ENCODE measurements around the gene MAPRE2.
"Not testable (repeated sequence)": the region's sequence is repeated elsewhere in the genome, so short reads cannot be mapped to it uniquely, and the experiment has no call there.

The MAPRE2 gene

DNA sequence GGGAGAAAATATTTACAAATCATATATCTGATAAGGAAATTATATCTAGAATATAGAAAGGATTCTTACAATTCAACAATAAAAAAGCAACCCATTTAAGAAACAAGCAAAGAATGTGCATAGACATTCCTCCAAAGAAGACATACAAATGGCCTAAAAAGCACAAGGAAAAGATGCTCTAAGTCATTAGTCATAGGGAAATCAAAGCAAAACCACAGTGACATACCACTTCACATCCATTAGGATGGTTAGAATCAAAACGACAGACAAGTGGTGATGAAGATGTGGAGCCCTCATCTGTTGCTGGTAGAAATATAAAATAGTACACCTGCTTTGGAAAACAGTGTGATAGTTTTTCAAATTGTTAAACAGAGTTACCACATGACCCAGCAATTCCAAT lies 48.2 kb downstream of the MAPRE2 start:
- no peak for DNase-seq

DNA sequence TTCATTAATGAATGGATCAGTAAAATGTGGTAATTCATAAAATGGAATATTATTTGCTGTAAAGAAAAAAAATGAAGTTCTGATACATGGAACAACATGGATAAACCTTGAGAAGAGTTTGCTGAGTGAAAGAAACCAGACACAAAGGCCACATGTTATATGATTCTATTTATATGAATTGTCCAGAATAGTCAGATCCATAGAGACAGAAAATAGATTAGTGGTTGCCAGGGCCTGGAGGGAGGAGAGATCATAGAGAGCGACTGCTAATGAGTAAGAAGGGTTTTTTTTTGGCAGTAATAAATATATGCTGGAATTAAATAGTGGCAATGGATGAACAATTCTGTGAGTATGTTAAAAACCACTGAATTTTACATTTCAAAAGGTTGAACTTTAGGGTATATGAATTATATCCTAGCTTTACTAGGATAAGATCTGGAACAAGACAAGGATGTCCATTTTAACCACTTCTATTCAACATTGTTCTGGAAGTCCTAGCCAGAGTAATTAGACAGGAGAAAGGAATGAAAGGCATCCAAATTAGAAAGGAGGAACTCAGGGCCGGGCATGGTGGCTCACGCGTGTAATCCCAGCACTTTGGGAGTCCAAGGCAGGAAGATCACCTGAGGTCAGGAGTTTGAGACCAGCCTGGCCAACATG lies 48.8 kb downstream of the MAPRE2 start:
- DNase-seq, result no peak

DNA sequence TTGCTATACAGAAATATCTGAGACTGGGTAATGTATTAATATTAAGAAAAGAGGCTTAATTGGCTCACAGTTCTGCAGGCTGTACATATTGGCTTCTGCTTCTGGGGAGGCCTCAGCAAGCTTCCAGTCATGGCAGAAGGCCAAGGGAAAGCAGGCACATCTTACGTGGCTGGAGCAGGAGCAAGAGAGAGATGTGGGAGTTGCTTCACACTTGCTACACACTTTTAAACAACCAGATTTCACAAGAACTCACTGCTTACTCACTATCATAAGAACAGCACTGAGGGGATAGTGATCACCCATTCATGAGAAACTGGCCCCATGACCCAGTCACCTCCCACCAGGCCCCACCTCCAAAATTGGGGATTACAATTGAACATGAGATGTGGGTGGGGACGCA lies 50.6 kb downstream of the MAPRE2 start:
- DNase-seq, result no peak

DNA sequence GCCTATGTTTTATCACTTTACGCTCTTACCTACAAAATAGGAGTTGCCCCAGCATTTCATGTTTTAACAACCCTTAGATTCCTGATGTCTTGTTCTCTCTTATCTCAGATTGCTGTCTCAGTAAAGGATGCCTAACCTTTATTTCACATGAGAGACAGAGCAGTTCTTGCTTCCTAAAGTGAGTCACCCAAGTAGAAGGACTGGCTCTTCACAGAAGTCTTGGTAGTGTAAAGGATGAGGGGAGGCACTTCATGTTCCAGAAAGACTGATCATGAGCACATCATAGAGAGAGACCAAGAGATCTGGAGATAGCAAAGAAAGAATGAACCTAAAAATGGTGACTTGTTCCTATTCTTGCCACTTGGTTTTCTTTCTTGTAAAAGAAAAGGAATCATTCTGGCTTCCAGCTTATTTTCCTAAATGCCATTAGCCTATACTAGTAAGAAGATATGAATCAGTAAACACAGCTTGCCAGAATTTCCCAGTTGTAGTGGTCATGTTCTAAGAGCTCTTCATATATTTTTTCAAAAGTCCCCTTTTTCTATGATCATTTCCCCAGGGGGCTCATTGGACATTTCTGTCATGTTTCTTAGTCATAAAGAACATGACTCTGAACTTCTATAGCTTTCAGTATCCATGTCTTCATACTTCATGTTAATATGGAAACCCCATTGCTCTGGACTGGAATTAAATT lies 54.9 kb downstream of the MAPRE2 start:
- no peak for DNase-seq

DNA sequence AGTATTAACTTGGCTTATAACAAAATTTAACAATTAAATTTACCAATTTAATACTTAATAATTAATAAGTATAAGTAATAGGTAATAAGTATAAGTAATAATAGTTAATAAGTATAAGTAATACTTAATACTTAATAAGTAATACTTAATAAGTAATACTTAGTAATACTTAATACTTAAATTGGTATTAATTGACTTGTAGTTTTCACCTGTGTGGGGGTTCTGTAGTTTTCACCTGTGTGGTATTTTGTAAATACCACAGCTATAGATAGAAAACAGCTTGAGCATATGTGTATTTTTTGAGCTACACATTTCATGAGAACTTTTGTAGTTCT lies 55.4 kb downstream of the MAPRE2 start:
- DNase-seq, result no peak

DNA sequence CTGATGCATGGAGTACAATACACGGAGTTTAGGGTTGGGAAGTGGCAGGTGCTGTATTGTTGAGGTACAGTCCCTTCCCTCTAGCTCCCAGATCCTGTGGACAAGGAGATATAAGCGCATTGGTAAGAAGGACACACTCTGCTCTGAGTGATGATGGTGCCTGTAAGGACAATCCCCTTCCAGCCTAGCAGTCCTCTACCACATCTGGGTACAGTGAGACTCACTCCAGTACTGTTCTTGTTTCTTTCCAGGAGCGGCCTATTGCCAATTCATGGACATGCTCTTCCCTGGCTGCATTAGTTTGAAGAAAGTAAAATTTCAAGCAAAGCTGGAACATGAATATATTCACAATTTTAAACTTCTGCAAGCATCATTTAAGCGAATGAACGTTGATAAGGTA lies 56.0 kb downstream of the MAPRE2 start:
- DNase-seq, result no peak

DNA sequence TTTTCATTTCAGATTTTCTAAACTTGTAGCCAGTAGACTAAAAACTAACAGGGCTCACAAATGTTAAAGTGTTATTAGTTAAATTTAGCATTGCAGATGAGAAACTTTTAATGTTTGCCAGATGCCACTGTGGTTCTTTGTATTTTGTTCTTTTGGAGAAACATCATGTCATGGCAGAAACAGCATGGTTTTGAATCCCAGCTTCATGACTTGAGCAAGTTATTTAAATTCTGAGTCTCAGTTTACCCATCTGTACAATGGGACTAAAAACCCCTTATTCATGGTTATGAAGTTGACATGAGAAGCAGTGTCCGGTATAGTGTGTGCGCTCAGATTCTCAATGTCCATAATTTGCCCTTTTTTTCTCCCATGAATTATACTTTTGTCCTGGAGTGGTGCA lies 56.5 kb downstream of the MAPRE2 start:
- DNase-seq, result no peak

DNA sequence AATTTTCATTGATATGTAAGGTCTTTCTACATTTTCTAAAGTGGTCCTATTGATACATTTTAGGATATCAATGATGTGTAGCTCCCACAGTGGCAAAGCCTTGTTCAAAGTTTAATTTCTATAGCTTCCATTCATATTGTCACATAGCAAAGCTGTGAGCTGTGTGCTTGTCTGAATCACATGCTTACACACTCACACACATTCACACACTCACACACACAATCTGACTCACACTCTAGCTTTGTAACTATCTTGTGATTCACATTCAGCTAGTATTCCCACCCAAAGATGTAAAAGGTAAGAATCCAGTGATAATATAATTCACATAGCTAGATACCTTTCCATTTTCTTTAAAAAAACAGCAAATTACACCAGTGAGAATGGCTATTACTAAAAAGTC lies 58.7 kb downstream of the MAPRE2 start:
- DNase-seq, result no peak

DNA sequence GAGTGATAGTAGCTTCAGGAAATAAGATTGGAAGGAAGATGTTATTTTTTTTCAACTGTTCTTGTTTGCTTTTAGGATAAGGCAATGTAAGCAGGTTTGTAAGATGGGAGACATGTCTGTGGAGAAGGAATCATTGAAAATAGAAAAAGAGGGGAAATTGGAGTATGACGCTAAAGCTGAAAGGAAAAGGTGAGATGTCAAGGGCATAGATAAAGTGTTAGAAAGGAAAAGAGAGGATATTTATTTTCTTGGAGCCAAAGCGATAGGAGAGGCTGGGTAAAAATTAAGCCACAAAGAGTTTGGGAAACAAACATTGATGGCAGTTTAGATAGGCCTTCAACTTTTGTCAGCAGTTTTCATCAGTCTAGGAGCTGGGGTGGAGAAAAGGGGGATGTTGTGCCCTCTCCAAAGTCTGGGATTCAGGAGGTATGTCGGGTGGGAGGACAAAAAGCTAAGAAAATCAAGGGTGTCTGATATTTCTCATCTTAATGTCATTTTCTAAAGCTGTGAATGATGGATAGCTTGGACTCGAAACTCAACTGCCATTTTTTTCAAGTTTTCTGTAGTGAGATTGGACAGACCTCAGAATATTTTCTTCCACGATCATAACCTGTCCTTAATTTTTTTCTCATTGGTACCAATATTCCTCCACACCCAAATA lies 63.3 kb downstream of the MAPRE2 start:
- no peak for DNase-seq

DNA sequence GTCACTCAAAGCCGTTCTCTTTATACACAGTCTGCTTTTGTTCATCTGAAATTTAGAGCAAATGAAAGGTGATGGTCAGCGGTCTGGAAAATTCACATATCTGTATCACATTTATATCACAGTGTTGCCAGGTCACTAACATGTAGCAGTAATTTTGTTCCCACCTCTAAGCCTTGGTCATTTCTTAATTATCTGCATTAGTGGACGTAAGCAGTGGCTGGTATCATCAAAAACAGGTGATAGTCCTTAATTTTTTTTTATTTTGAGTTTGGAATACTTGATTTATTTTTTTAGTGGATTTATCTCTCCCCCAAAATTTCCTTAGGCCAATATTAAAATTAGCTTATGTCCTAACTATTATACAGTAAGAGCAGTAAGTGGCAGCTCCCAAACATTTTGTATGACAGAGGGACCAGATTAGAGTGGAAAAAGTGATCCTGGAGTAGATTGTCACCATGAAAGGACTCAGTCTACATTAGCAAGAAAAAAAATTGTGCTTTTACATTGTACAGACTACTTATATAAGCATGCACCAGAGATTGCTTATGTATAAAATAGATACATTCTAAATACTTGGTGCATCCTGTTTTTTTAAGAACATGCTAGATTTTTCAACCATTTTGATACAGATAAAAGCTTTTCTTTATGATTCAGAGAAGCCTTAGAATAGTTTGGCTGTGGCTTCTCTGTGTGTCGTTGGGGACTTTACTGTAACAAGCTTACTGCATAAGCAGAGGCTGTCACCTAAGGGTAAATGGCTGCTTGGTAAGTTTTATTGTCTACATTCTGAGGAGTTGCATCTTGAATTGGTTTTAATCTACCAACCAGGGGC lies 65.0 kb downstream of the MAPRE2 start:
- DNase-seq, result no peak

DNA sequence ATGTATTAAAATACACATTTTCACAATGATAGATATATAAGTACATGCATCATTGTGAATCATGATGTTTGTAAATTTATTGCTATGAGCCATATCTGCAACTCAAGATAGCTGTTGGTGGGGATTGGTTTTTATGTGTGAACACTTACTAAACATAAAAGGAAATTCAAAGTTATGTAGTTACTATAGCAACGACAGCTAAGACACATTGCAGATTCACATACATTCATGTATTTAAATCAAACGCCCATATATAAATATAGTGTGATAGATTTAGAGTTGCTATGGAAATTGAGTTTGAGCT lies 65.6 kb downstream of the MAPRE2 start:
- no peak for DNase-seq

DNA sequence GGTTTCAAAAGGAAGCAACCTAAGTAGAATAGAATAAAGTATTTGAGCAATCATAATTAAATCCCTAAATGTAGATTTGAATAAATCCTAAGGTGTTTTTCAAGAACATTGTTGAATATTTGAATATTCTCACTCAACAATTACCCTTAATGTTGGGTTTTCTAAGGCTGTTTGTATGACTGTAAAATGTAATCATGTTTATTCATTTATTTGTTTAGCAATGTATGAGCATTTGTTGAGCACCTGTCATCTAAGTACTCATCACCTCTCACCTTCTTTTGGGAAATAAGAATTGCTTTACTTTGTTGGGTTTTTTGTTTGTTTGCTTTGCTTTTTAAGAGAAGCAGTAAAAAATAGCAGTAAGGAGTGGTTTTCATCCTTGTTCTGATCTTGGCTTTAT lies 66.0 kb downstream of the MAPRE2 start:
- no peak for DNase-seq

DNA sequence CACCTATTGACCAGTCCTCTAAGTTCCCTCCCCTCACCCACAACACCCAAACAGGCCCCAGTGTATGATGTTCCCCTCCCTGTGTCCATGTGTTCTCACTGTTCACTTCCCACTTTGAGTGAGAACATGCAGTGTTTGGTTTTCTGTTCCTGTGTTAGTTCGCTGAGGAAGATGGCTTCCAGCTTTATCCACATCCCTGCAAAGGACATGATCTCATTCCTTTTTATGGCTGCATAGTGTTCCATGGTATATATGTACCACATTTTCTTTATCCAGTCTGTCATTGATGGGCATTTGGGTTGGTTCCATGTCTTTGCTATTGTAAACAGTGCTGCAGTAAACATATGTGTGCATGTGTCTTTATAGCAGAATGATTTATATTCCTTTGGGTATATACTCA lies 66.9 kb downstream of the MAPRE2 start:
- DNase-seq, result not testable (repeated sequence)

DNA sequence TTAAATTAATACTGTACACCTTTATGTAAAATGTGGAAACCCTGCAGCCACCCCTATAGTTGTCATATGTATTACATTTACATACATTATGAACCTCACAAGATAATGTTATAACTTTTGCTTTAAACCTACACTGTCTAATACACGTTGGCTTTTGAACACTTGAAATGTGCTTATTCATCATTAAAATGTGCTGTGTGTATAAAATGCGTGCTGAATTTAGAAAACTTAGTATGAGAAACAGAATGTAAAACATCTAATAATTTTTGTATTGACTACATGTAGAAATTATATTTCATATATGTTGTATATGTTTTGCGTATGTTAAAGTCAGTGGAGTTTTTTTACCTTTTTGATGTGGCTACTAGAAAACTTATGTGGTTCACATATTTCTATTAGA lies 68.8 kb downstream of the MAPRE2 start:
- DNase-seq, result no peak

DNA sequence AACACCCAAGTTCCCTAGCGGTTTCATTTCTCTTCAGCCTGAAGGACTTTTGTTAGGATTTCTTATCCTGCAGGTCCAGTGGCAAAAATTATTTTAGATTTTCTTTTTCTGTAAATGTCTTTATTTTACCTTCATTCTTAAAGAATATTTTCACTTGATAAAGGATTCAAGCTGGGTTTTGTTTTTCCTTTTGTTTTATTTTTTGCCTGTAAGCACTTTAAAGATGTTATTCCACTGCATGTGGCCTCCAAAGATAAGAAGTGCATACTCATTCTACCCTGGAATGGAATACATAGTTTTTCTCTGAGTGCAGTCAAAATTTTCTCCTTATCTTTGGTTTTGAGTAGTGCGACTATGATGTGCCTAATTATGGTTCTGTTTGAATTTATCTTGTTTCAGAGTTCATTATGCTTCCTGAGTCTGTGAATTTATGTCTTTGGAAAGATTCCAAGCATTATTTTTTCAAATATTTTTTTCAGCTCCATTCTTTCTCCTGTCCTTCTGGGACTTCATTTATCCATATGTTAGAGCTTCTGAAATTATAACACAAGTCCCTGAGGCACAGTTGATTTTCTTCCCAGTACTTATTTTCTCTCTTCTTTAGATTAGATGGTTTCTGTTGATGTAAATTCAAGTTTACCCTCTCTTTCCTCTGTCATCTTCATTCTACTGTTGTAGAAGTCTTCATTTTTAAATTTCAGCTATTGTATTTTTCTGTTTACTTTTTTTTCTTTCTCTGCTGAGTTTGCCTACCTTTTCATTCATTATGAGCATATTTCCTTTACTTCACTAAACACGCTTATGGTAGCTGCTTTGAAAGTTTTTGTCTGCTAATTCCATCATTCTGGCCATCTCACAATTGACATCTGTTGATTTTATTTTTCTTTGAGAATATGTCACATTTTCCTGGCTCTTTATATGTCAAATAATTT lies 69.6 kb downstream of the MAPRE2 start:
- DNase-seq, result no peak

DNA sequence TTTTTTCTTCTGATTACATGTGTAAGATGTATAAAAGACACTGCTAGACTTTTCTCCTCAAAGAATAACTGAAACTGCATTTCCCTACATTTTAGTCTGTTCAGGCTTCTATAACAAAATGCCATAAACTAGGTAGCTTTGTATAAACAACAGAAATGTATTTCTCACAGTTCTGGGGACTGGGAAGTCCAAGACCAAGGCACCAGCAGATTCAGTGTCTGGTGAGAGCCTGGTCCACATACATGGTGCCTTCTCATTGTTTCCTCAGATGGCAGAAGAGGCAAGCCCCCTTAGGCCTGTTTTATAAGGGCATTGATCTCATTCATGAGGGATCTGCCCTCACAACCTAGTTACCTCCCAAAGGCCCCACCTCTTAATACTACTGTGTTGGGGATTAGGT lies 71.5 kb downstream of the MAPRE2 start:
- no peak for DNase-seq

DNA sequence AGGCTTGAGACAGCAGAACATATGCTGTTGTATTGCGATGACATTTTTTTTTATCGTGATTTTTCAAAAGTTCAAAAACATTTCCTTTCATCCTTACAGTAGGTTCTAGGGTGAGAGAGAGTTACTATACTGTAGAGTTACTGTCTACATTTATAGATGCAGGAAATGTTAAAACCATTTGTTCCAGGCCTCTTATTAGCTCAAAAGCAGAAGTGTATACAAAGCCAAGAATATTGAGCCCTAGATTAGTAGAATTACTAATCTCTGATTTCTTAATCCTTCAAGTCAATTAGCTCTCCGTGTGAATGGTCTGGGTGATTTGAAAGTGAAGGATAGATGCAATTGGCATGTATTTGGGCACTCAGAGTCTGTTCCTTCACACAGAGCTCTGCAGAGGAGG lies 73.1 kb downstream of the MAPRE2 start:
- DNase-seq, result no peak

DNA sequence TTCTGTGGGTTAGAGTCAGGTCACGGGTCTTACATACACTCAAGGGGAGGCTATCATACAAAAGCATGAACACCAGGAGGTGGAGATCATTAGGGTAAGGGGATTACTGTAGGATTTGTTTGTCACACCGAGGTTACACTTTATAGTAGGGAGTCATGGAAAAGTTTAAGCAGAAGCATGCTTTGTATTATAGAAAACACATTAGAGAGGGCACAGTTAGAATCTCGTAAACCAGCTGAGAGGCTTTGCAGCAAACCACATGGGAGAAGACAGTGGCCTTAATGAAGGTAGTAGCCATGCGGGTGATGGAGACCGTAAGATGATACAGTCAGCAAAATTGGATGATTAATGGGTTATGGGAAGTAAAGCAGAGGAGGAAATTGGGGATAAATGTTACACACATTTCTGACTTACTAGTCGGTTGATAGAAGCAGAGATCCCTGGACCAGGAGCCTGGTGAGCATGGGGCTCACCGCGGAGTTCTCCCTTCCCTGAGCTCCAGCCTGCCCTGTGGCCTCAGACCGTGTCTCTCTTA lies 75.6 kb downstream of the MAPRE2 start:
- DNase-seq, result no peak

DNA sequence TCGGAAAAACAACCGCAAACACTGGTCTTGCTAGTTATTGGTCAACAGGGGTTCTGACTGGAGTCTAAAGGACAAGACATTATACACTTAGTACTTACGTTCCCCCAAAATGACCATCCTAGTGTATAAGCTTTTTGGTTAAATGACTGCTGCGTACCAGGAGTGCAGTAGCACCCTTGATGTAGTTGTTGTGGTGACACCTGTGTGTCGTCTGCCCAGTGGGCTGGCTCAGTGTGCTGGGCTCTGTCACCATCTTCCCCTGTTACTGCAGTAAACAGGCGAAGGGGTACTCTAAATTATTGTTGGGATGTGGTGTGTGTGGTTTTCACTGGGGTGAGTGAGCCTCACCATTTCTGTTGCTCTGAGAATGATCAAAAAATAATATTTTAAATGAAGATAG lies 76.2 kb downstream of the MAPRE2 start:
- no peak for DNase-seq

DNA sequence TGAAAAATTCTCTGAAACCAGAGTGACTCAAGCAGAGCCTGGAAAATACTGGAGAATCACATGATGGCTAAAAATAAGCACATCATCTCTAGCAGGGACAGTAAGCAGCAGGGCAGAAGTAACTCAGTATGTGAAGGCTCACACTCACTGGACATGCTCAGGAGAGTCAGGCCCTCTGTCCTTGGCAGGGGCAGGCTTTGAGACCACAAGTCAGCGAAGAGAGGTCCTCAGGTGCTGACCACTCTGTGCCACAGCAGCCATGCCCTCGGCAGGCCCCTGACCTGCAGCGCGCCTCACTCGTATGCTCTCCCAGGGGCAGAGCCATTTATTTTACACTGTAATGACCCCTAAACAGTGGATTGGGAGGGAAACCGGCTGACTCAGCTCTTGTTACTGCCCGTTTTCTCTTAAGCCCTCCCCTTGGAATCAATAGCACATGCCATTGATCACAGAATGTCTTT lies 76.8 kb downstream of the MAPRE2 start:
- peak in 5 of 56 donors; percentile 29 to 54 (median 32) for DNase-seq

DNA sequence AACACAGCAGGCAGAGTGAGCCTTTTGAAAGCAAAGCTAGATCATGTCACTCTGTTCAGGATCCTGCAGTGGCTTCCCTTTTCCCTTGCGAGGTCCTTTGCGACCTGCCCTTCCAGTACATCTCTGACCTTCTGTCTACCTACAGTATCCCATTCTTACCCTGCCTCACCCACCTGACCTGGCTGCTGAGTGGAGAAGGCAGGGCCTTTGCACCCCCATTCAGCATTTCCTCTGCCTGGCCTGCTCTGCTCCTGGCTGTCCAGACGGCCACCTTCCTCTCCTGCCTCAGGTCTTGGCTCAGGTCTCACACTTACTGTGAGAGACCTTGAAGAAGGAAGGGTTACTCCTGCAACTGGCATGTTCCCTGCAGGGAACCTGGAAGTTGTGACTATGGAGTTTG lies 77.4 kb downstream of the MAPRE2 start:
- no peak for DNase-seq
